IPS-18c (cell line): ENCODE measurements around the gene NISCH.

Experiments
- H3K4me3 ChIP-seq: 2 replicates; pipeline ENCODE4 v1.7.0; 2013; ENCODE audit warnings: low read depth, mild to moderate bottlenecking, low read length, moderate library complexity; ENCODE audit not compliant: insufficient read depth
- H3K9me3 ChIP-seq: one replicate; pipeline ENCODE4 v1.6.1; 2013; ENCODE audit warnings: mild to moderate bottlenecking, low read length, moderate library complexity; ENCODE audit not compliant: control insufficient read depth, insufficient read depth

NISCH gene

DNA sequence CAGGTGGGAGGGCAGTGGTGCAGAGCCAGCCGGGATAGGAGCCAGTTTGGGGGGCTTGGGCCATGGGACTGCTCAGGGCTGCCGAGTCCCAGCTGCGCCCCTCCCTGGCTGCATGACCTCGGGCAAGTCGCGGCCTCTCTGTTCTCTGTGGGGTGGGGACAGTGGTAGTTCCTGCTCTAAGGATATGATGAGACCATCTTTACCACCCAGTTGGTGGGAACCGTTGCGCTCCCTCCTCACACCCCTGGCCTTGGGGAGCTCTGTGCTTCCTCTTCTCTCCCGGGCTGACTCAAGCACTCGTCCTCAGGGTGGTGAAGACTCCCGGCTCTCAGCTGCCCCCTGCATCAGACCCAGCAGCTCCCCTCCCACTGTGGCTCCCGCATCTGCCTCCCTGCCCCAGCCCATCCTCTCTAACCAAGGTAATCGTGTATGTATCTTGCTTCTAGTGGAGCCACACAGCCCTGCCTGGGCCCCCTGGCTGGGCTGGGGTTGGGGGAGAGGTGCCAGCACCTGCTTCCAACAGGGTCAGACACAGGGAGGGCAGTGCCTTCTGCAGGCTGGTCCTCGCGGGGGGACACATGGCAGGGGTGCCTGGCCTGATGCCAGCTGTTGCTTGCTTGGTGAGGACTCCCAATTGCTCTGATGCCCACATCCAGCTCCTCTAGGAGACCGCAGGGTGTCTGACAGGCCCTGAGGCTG, 24.6 kb downstream of the NISCH start:
- Histone ChIP-seq H3K9me3 (no peaks in the 10 kb centered on the region), H3K4me3 (no peak overlapping the region)

DNA sequence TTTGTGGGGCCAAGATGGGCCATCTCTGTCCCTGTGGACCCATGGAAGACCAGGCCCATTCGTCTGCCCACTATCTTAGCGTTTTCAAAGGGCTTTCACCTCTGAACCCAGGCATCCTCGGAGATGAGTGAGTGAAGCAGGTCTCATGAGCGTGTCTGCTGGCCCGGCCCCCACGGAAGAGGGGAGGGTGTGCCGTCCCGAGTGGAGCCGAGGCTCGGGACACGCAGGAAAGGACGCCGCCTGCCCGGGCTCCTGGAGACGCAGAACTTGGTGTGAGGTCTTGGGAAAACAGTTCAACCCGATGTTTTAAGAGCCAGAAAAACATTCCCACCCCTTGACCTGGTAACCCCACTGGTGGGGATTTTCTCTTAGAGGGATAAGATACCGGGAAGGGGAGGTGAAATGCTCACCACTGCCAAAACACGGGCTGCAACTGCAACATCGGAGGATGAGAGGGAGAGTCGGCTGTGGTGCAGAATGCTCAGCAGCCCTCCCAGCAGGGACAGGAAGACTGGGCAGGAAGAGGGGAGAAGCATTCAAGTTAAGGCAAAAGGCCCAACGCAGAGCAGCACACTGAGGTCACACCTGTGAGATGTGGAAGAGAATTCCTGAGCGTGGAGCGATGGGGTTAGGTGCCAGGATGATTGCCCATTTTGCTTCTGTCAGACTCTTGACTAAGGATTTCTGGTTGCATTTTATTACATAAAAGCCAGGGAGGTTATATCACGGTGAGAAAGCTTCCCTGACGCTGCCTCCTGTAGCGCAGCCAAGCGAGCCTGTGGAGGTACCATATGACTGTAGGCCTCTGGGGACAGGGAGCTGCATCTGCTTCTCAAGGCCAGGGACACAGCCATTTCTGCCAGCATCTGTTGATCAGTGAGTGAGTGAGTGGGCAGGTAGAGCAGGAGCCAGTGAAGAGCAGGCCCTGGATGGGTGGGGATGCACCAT, 25.6 kb downstream of the NISCH start:
- Histone ChIP-seq H3K4me3 (no peak overlapping the region), H3K9me3 (no peaks in the 10 kb centered on the region)

DNA sequence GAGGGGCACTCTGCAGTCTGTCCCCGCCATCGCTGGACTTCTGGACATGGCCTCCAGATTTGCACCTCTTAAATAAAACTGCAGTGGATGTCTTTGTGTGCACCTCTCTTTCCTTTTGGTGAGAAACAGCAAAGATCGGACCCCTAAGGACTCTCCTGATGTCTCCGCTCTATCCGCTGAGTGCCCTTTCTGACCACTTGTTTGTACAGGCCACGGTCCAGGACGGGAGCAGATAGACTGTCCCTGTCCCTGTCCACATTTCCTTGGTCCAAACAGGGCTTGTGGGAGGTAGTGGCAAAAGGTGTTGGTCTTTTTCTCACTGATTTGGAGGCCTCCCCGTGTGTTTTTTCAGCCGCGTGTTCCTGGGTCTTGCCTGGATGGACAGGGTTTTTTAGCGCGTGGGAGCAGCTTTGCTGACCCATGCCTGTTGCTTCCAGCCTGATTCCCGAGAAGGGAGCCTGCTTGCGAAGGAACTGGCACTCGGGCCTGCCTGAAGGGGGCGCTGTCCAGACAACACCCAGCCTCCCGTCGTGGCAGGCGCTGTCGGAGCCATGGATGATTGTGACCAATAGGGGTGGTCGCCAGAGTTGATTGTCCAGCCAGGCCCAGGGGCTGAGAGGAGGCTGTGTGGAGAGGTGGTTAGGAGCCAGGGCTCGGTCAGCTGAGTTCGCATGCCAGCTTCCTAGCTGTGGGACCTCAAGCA, 26.6 kb downstream of the NISCH start:
- no peak overlapping the region for H3K4me3 ChIP-seq
- no peaks in the 10 kb centered on the region for H3K9me3 ChIP-seq

DNA sequence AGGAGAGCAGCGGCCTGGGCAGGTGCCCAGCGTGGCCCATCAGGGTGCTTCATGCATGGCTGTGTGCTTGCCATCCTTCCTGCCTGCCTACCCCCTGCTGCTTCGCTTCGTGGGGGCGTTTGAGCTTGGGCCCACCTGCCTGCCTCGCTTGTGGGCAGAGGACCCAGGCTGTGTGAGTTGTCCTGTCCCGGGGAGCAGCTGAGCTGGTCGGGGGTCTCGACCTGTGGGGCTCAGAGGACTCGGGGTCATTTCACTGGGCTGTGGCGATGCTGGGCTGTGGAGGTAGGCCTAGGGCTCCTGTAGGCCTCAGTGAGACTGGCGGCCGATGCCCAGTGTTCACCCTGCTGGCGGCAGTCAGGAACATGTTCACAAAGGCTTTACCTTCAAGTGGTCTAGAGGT, 27.7 kb downstream of the NISCH start:
- Histone ChIP-seq H3K4me3 (no peak overlapping the region), H3K9me3 (no peaks in the 10 kb centered on the region)

DNA sequence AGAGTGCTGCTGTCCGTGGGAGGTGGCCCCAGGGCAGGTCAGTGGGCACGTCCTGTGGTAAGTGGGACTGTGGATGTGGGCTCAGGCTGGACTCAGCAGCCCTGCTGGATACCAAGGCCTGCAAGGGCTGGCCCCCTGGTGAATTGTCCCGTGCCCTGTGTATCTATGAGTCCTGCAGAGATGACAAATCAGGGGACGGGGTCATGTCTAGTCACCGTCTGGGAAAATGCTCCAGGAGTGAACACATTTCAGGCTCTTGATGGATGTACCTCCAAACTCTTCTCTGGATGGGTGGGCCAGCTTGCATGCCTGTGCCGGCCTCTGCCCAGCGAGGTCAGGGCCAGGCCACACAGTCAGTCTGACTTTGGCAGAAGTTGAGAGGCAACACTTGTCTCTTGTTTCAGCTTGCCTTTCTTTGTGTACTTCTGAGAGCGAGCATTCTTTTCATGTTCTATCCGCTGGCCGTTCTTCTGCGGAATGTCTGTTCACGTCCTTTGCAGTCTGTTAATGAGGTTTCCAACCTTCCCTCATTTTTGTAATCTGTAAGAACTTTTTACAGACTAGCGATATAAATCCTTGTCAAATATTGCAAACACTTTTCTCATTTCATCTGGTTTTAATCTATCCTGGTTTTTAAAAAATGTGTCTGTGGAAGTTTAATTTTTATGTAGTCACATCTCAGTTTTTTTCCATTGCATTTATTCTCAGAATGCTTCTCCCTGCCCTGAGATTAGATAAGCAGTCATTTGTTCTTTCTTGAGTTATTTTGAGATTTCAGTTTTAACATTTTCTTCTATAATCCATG, 28.4 kb downstream of the NISCH start:
- Histone ChIP-seq H3K9me3 (no peaks in the 10 kb centered on the region), H3K4me3 (no peak overlapping the region)

DNA sequence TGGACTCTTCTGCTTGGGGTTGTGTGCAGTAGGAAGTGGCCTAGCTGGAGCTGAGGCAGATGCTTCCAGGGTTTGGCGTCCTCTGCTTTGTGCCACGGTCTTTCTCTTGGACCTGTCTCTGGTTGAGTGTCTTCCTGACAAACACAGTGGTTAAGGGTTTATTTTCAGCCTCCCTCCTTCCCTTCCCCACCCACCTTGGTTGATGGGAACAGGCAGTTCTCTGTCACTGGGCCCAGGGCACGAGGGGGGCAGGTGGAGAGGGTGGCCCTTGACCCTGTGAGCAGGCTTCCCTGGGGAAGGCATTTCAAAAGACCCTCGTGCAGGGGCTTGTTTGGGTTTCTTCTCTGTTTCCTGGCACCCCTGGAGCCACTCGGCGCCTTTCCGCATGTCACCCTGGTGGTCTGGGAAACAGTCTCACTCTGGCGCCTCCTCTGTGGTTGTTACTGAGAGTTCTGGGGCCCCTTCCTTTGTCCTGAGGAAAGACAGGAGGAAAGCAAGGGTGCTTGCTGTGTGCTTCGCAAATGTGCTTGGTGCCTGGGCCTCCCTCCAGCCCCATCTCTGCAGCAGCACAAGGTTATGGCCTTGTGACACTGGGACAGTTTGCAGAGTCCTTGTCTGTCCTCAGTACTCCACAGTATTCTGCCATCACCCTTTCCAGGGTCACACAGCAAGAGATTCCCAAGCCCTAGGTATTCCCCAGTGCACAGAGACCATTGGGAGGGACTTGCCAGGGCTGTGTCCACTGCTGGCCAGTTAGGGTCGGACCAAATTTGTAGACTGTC, 29.5 kb downstream of the NISCH start:
- Histone ChIP-seq H3K4me3 (no peak overlapping the region), H3K9me3 (no peaks in the 10 kb centered on the region)

DNA sequence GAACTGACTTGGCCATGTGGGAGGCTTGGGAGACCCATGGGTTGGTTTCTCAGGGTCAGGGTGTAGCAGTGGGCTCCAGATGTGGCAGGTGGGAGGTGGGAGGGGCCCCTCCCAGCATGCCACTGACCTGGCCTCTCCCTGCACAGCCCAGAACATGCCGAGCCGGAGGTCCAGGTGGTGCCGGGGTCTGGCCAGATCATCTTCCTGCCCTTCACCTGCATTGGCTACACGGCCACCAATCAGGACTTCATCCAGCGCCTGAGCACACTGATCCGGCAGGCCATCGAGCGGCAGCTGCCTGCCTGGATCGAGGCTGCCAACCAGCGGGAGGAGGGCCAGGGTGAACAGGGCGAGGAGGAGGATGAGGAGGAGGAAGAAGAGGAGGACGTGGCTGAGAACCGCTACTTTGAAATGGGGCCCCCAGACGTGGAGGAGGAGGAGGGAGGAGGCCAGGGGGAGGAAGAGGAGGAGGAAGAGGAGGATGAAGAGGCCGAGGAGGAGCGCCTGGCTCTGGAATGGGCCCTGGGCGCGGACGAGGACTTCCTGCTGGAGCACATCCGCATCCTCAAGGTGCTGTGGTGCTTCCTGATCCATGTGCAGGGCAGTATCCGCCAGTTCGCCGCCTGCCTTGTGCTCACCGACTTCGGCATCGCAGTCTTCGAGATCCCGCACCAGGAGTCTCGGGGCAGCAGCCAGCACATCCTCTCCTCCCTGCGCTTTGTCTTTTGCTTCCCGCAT, 31.8 kb downstream of the NISCH start:
- H3K9me3 ChIP-seq: no peaks in the 10 kb centered on the region
- H3K4me3 ChIP-seq: no peak overlapping the region

DNA sequence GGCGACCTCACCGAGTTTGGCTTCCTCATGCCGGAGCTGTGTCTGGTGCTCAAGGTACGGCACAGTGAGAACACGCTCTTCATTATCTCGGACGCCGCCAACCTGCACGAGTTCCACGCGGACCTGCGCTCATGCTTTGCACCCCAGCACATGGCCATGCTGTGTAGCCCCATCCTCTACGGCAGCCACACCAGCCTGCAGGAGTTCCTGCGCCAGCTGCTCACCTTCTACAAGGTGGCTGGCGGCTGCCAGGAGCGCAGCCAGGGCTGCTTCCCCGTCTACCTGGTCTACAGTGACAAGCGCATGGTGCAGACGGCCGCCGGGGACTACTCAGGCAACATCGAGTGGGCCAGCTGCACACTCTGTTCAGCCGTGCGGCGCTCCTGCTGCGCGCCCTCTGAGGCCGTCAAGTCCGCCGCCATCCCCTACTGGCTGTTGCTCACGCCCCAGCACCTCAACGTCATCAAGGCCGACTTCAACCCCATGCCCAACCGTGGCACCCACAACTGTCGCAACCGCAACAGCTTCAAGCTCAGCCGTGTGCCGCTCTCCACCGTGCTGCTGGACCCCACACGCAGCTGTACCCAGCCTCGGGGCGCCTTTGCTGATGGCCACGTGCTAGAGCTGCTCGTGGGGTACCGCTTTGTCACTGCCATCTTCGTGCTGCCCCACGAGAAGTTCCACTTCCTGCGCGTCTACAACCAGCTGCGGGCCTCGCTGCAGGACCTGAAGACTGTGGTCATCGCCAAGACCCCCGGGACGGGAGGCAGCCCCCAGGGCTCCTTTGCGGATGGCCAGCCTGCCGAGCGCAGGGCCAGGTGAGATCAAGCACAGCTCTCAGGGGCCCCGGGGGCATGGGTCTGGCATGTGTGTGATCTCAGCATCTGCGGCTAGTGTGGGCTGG, 32.6 kb downstream of the NISCH start:
- H3K4me3 ChIP-seq: no peak overlapping the region
- H3K9me3 ChIP-seq: no peaks in the 10 kb centered on the region

DNA sequence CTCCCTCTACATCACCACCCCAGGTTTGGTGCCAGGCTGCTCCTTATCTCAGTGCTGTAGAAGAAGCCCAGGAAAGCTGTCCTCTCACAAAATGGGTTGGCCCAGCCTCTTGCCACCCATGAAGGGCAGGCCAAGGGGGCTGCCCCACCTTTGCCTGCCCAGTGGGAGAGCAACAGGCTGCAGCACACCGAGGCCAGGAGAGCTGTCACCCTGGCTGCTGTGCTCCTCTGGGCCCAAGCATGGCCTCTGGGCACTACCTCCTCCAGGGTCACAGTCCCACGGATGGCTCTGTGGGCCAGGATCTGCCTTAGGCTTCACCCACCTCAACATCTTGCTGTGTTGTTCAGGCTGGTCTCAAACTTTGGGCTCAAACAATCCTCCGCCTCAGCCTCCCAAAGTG, 33.3 kb downstream of the NISCH start:
- Histone ChIP-seq H3K9me3 (no peaks in the 10 kb centered on the region), H3K4me3 (no peak overlapping the region)

DNA sequence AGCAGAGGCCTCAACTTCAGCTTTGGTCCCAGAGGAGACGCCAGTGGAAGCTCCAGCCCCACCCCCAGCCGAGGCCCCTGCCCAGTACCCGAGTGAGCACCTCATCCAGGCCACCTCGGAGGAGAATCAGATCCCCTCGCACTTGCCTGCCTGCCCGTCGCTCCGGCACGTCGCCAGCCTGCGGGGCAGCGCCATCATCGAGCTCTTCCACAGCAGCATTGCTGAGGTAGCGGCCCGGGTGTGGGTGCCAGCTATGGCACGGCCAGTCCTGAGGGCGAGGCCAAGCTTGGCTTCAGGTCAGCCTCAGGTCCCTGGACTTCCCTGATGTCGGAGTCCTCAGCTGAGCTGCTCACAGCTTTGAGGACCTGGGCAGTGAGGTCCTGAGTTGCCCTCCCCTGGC, 34.0 kb downstream of the NISCH start:
- Histone ChIP-seq H3K9me3 (no peaks in the 10 kb centered on the region), H3K4me3 (no peak overlapping the region)

DNA sequence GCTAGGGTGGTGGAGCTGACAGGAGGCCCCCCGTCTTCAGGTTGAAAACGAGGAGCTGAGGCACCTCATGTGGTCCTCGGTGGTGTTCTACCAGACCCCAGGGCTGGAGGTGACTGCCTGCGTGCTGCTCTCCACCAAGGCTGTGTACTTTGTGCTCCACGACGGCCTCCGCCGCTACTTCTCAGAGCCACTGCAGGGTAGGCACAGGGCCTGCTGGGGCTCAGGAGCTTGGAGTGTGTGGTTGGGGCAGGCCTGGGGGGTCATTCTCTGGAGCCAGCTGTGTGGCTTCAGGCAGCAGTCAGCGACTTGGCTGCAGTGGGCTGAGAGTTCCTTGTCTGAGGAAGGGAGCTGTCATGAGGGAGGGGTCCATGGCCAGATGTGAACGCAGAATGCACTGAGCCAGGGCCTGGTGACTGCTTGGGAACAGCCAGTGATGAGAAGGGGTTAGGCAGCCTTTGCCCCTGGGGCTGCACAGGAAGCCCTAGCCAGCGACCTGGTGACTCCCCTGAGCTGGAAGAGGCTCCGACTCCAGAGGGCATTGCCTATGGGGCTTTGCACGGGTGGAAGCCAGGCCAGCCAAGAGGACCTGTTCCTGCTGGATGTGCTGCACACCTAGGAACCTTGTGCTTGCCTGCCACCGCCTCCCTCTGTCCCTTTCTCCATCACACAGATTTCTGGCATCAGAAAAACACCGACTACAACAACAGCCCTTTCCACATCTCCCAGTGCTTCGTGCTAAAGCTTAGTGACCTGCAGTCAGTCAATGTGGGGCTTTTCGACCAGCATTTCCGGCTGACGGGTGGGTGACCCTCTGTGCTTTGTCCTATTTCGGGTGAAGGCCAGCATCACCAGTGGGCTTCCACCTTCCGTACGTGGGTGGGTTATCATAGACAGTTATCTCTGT, 34.9 kb downstream of the NISCH start:
- no peaks in the 10 kb centered on the region for H3K9me3 ChIP-seq
- H3K4me3 ChIP-seq: no peak overlapping the region

DNA sequence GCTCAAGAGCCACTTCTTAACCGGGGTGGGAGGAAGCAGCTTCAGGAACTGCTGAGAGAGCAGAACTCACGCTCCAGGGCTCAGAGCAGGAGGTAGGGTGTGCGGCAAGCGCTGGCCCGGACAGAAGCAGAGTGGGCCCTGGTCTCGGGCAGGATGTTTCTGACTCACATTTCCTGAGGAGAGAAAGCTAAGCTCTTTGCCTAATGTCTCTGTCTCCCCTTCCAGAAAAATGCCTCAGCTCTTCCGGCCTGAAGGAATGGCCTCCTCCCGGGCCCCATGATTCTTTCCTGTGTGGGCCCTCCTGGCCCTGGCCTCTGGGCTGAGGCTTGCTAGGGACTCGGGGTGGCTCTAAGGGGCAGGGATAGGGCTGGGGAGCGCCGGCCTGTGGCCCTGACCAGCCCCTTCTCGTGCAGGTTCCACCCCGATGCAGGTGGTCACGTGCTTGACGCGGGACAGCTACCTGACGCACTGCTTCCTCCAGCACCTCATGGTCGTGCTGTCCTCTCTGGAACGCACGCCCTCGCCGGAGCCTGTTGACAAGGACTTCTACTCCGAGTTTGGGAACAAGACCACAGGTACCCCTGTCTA, 35.6 kb downstream of the NISCH start:
- no peaks in the 10 kb centered on the region for H3K9me3 ChIP-seq
- H3K4me3 ChIP-seq: no peak overlapping the region

DNA sequence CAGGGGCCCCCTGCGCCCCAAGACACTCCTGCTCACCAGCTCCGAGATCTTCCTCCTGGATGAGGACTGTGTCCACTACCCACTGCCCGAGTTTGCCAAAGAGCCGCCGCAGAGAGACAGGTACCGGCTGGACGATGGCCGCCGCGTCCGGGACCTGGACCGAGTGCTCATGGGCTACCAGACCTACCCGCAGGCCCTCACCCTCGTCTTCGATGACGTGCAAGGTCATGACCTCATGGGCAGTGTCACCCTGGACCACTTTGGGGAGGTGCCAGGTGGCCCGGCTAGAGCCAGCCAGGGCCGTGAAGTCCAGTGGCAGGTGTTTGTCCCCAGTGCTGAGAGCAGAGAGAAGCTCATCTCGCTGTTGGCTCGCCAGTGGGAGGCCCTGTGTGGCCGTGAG, 36.7 kb downstream of the NISCH start:
- Histone ChIP-seq H3K9me3 (no peaks in the 10 kb centered on the region), H3K4me3 (no peak overlapping the region)
